Natural killer cell (primary cell): ENCODE results near the gene ASXL2. TPM values are rescaled to one million over a fixed set of nuclear protein-coding genes. Genes with fewer than 3 reads are reported as not detected.

Source experiments
- ATAC-seq, 3 donors: fragments of 150-1000 bp in 2 of 3; fragments of 200-7000 bp in 1 of 3; cut with Tn5 transposase; 1 replicate in 1 of 3; 2 replicates in 2 of 3; pipeline ENCODE4 v1.10.0; 2021; ENCODE audit warnings: mild to moderate bottlenecking in 2 of 3, moderate library complexity in 2 of 3
- DNase-seq, 2 donors: peaks; one replicate each; pipeline versions ENCODE4 v3.0.0 to v3.0.0-alpha.2; 2013 to 2021; ENCODE audit warnings: mixed read lengths in 1 of 2
- H3K27ac ChIP-seq: one replicate; pipeline ENCODE4 v1.5.1; 2013; ENCODE audit warnings: mild to moderate bottlenecking, low read length
- H3K27me3 ChIP-seq: one replicate; pipeline ENCODE4 v1.6.1; 2013; ENCODE audit warnings: low read length; ENCODE audit not compliant: control insufficient read depth, insufficient read depth
- H3K36me3 ChIP-seq: one replicate; pipeline ENCODE4 v1.6.1; 2013; ENCODE audit warnings: low read length; ENCODE audit not compliant: control insufficient read depth, insufficient read depth
- H3K4me1 ChIP-seq: one replicate; pipeline ENCODE4 v1.6.1; 2013; ENCODE audit warnings: low read length; ENCODE audit not compliant: control insufficient read depth, insufficient read depth
- H3K4me3 ChIP-seq: one replicate; pipeline ENCODE4 v1.5.1; 2013; ENCODE audit warnings: low read length
- H3K9me3 ChIP-seq: one replicate; pipeline ENCODE4 v1.6.1; 2013; ENCODE audit warnings: low read length; ENCODE audit not compliant: control insufficient read depth, insufficient read depth
- H3K27ac Mint-ChIP-seq, 2 donors: one replicate each; pipeline ENCODE4 v1.8.0; 2022; ENCODE audit warnings: mild to moderate bottlenecking in 2 of 2, mixed read lengths in 2 of 2, moderate library complexity in 1 of 2
- H3K27me3 Mint-ChIP-seq, 2 donors: one replicate each; pipeline ENCODE4 v1.8.0; 2022; ENCODE audit warnings: low read depth in 2 of 2, mixed read lengths in 2 of 2
- H3K36me3 Mint-ChIP-seq: one replicate; pipeline ENCODE4 v1.8.0; 2022; ENCODE audit warnings: mixed read lengths
- H3K4me1 Mint-ChIP-seq, 2 donors: one replicate each; pipeline ENCODE4 v1.8.0; 2022; ENCODE audit warnings: mixed read lengths in 2 of 2
- H3K4me3 Mint-ChIP-seq: one replicate; pipeline ENCODE4 v1.8.0; 2022; ENCODE audit warnings: mild to moderate bottlenecking, moderate library complexity, mixed read lengths
- H3K9me3 Mint-ChIP-seq, 2 donors: one replicate each; pipeline ENCODE4 v1.8.0; 2022; ENCODE audit warnings: mixed read lengths in 2 of 2
- CTCF ChIP-seq: fragments of 200-600 bp; IDR thresholded peaks from one replicate; pipeline ENCODE4 v1.8.0; 2022; ENCODE audit warnings: antibody characterized with exemption
- WGBS: methylation state at CpG from one replicate; pipeline ENCODE4 v1.1.7; 2013; ENCODE audit warnings: missing lambda C conversion rate; ENCODE audit not compliant: insufficient coverage; 5-methylcytosine and 5-hydroxymethylcytosine counted together
- intact Hi-C: fragments of 100-400 bp; cut with micrococcal nuclease; formaldehyde crosslinking; loops from one replicate; pipeline ENCODE4 v1.14.2; 2022
- total RNA-seq, 4 donors: library from RNA; stranded (reverse); fragments of 120-200 nt in 1 of 4; gene quantifications; one replicate each; pipeline versions ENCODE4 v1.2.3 to v1.2.4, GENCODE V29; 2013 to 2022

Gene ASXL2
- total RNA-seq, 3 donors from 2014 or later (not counting 1 experiment from before 2014, with no cell fraction given) = 27.7 to 32.6 (median 27.8) TPM

- no peaks in the 10 kb centered on the region for H3K4me1 ChIP-seq
- Mint-ChIP-seq H3K9me3 (no peaks in the 10 kb centered on the region), H3K4me3 (no peak overlapping the region), H3K36me3 (no peaks in the 10 kb centered on the region), H3K4me1 (no peaks in the 10 kb centered on the region), H3K27ac (no peak overlapping the region), H3K27me3 (no peaks in the 10 kb centered on the region)
- no peak overlapping the region for H3K27ac ChIP-seq
- 88% methylated on average over 6 of the region's 6 CpGs for WGBS
- no peak for DNase-seq
- H3K36me3 ChIP-seq = no peaks in the 10 kb centered on the region
- H3K4me3 ChIP-seq = no peak overlapping the region
- no peak for ATAC-seq
- no peaks in the 10 kb centered on the region for H3K27me3 ChIP-seq
- intact Hi-C loops = no loop called here
- no peaks in the 10 kb centered on the region for H3K9me3 ChIP-seq
- TF ChIP-seq CTCF = no peak
Observed at GRCh38 chr2:25692737-25693445, 185.4 kb downstream of the ASXL2 start.

- intact Hi-C loops = no loop called here
- Mint-ChIP-seq H3K4me3 (no peak overlapping the region), H3K27me3 (no peaks in the 10 kb centered on the region), H3K4me1 (no peaks in the 10 kb centered on the region), H3K36me3 (no peaks in the 10 kb centered on the region), H3K27ac (no peak overlapping the region), H3K9me3 (no peaks in the 10 kb centered on the region)
- no peak overlapping the region for H3K27ac ChIP-seq
- DNase-seq (no peak), ATAC-seq (no peak)
- WGBS = 90% methylated on average over 3 of the region's 4 CpGs
- H3K4me3 ChIP-seq = no peak overlapping the region
- H3K9me3 ChIP-seq = no peaks in the 10 kb centered on the region
- H3K4me1 ChIP-seq = no peaks in the 10 kb centered on the region
- no peaks in the 10 kb centered on the region for H3K36me3 ChIP-seq
- H3K27me3 ChIP-seq = no peaks in the 10 kb centered on the region
- no peak for TF ChIP-seq CTCF
Observed at GRCh38 chr2:25692143-25692542, 186.1 kb downstream of the ASXL2 start.

- DNase-seq = no peak
- Histone ChIP-seq H3K9me3 (no peaks in the 10 kb centered on the region), H3K4me3 (no peak overlapping the region), H3K27me3 (no peaks in the 10 kb centered on the region), H3K4me1 (no peaks in the 10 kb centered on the region), H3K27ac (no peak overlapping the region), H3K36me3 (no peaks in the 10 kb centered on the region)
- intact Hi-C loops = no loop called here
- no peaks in the 10 kb centered on the region for H3K36me3 Mint-ChIP-seq
- no peak for TF ChIP-seq CTCF
- no peak for ATAC-seq
- no peak overlapping the region for H3K4me3 Mint-ChIP-seq
- no peaks in the 10 kb centered on the region for H3K27me3 Mint-ChIP-seq
- WGBS = no CpG with 5 or more reads among the region's 1 CpG
- H3K9me3 Mint-ChIP-seq = no peaks in the 10 kb centered on the region
- no peaks in the 10 kb centered on the region for H3K4me1 Mint-ChIP-seq
- H3K27ac Mint-ChIP-seq = no peak overlapping the region
Observed at GRCh38 chr2:25690058-25690457, 188.2 kb downstream of the ASXL2 start.

GRCh38 chr2:25688236-25688635, 190.1 kb downstream of the ASXL2 start:
- Mint-ChIP-seq H3K36me3 (no peaks in the 10 kb centered on the region), H3K9me3 (no peaks in the 10 kb centered on the region), H3K4me3 (no peak overlapping the region), H3K4me1 (no peaks in the 10 kb centered on the region), H3K27ac (no peak overlapping the region), H3K27me3 (no peaks in the 10 kb centered on the region)
- no peaks in the 10 kb centered on the region for H3K27me3 ChIP-seq
- H3K9me3 ChIP-seq = no peaks in the 10 kb centered on the region
- no peaks in the 10 kb centered on the region for H3K4me1 ChIP-seq
- no peak for ATAC-seq
- no peak overlapping the region for H3K27ac ChIP-seq
- 85% methylated on average over 6 of the region's 6 CpGs for WGBS
- no peak for TF ChIP-seq CTCF
- no peak overlapping the region for H3K4me3 ChIP-seq
- intact Hi-C loops = no loop called here
- no peak for DNase-seq
- no peaks in the 10 kb centered on the region for H3K36me3 ChIP-seq
